T47D (cell line): Measurements from ENCODE around the gene SPHK1.
"Not testable (repeated sequence)": the region's sequence is repeated elsewhere in the genome, so short reads cannot be mapped to it uniquely, and the experiment has no call there.

Source experiments
- DNase-seq, 2 experiments: peaks; one replicate each; pipeline versions ENCODE4 v3.0.0 to v3.0.0-alpha.2; 2011 to 2012; ENCODE audit warnings: low read depth in 1 of 2, low spot score in 1 of 2
- JUND ChIP-seq: IDR thresholded peaks from 2 replicates; pipeline ENCODE4 v1.6.1; 2012; ENCODE audit warnings: low read depth
- in situ Hi-C: cut with HindIII; loops from 2 replicates; pipeline ENCODE4 v1.10.0; 2016; ENCODE audit warnings: low sequenced_read_pairs, low pct_unique_long_range_greater_than_20kb

Gene SPHK1

GRCh38 chr17:76384222-76384986 lies at the start of gene SPHK1:
Gene SPHK1, plus strand, starts transcription at chr17:76384609. Its CDS starts 1,036 bp downstream, at chr17:76385645.
- in situ Hi-C loops = no loop called here
- peak; percentile 85 to 98 for DNase-seq
- TF ChIP-seq JUND = no peak

- in situ Hi-C loops = no loop called here
- TF ChIP-seq JUND = no peak
These were observed 48.6 kb upstream of the SPHK1 start for GRCh38 chr17:76335716-76336381.

GRCh38 chr17:76336756-76337412 lies 47.5 kb upstream of the SPHK1 start:
- no peak for DNase-seq
- TF ChIP-seq JUND = no peak
- in situ Hi-C loops = no loop called here

More at GRCh38 chr17:76335716-76336381, 48.6 kb upstream of the SPHK1 start:
- no peak for DNase-seq

GRCh38 chr17:76337413-76337777 lies 47.0 kb upstream of the SPHK1 start:
- DNase-seq = no peak
- in situ Hi-C loops = no loop called here
- TF ChIP-seq JUND = no peak

- DNase-seq = no peak
- TF ChIP-seq JUND = no peak
- in situ Hi-C loops = no loop called here
These were observed 43.1 kb upstream of the SPHK1 start for GRCh38 chr17:76341301-76341700.

- in situ Hi-C loops = no loop called here
- TF ChIP-seq JUND = no peak
- no peak for DNase-seq
These were observed 41.3 kb upstream of the SPHK1 start for GRCh38 chr17:76343106-76343505.

GRCh38 chr17:76345377-76345974 lies 38.9 kb upstream of the SPHK1 start:
- DNase-seq = no peak
- in situ Hi-C loops = no loop called here
- no peak for TF ChIP-seq JUND

- DNase-seq, in situ Hi-C loops: not testable (repeated sequence)
These were observed 37.5 kb upstream of the SPHK1 start for GRCh38 chr17:76346936-76347335.

- DNase-seq = no peak
- in situ Hi-C loops = no loop called here
- TF ChIP-seq JUND = no peak
These were observed 33.9 kb upstream of the SPHK1 start for GRCh38 chr17:76350463-76350862.

GRCh38 chr17:76351526-76352071 lies 32.8 kb upstream of the SPHK1 start:
- in situ Hi-C loops = no loop called here
- TF ChIP-seq JUND = no peak

GRCh38 chr17:76353004-76353598 lies 31.3 kb upstream of the SPHK1 start:
- in situ Hi-C loops = no loop called here
- no peak for TF ChIP-seq JUND
- peak in 1 of 2 experiments; percentile 66 for DNase-seq

More at GRCh38 chr17:76351526-76352071, 32.8 kb upstream of the SPHK1 start:
- no peak for DNase-seq
